ENCODE results near the gene PIGB.

DNA sequence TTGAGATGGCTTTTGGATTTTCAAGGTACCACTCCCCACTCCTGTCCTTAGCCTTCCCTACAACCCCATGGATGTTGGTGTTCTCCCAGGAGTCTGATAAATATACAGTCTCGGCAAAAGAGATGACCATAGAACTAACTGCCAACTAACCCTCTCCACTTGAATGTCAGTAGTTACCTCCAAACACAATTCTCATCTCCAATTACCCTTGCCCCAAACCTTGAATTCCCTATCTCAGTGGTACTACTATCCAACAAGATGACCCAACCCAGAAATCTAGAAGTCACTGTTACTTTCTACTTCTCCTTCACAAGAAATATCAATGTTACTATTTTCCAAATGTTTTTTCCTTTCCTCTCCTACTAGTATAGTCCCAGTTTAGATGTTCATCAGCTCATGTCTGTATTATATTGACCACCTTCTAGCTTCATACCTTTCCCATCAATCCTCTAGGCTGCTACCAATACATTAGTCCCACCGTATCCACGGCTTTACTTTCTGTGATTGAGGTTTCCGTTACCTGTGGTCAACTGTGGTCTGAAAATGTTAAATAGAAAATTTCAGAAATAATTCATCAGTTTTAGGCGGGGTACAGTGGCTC is 38.1 kb downstream of the PIGB start:
- no peak for TF ChIP-seq POLR2A (IDR thresholded peaks at IDR 0.05)
- TF ChIP-seq, protein P1, sequence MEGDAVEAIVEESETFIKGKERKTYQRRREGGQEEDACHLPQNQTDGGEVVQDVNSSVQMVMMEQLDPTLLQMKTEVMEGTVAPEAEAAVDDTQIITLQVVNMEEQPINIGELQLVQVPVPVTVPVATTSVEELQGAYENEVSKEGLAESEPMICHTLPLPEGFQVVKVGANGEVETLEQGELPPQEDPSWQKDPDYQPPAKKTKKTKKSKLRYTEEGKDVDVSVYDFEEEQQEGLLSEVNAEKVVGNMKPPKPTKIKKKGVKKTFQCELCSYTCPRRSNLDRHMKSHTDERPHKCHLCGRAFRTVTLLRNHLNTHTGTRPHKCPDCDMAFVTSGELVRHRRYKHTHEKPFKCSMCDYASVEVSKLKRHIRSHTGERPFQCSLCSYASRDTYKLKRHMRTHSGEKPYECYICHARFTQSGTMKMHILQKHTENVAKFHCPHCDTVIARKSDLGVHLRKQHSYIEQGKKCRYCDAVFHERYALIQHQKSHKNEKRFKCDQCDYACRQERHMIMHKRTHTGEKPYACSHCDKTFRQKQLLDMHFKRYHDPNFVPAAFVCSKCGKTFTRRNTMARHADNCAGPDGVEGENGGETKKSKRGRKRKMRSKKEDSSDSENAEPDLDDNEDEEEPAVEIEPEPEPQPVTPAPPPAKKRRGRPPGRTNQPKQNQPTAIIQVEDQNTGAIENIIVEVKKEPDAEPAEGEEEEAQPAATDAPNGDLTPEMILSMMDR (IDR thresholded peaks at IDR 0.05), result no peak
